Measurements from ENCODE around the gene NUBP2. TPM values are rescaled to one million over a fixed set of nuclear protein-coding genes. Genes with fewer than 3 reads are reported as not detected.

NUBP2 gene
- total RNA-seq, 1 experiment from 2014 or later = 91.8 TPM

DNA sequence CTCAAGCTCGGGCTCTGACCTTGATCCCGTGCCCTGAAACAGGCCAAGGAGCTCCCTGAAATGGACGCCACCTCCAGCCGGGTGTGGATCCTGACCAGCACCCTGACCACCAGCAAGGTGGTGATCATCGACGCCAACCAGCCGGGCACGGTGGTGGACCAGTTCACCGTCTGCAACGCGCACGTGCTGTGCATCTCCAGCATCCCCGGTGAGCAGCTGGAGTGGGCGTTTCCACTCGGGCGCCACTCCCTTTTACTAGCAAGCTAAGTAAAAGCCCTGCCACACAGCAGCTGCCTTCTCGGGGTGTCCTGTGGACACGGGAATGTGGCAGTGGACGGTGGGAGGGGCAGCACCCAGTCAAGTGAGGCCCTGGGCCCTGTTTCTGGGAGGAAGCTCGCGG, 17.8 kb upstream of the NUBP2 start:
- Mint-ChIP-seq H3K27me3 (ENCODE audit: unreplicated experiment) (no peaks in the 10 kb centered on the region), H3K4me3 (ENCODE audit: low read depth, unreplicated experiment) (no peak overlapping the region), H3K4me1 (ENCODE audit: low read depth, unreplicated experiment) (peaks cover 2% of the 10 kb centered on the region), H3K27ac (ENCODE audit: unreplicated experiment) (no peak overlapping the region), H3K36me3 (ENCODE audit: insufficient read depth, unreplicated experiment) (peaks cover 61% of the 10 kb centered on the region), H3K9me3 (ENCODE audit: low read depth, unreplicated experiment) (no peaks in the 10 kb centered on the region)
- intact Hi-C loops (cut with micrococcal nuclease; ENCODE audit: unreplicated experiment) = no loop called here
- no peak for DNase-seq
- CTCF ChIA-PET = interaction anchor here (0.5 kb wide), 1 partner anchor 127 kb away, joined by 3 read pairs; no protein-coding TSS in a partner anchor
- BruUV-seq (replicated peaks) = no TSS peak
- TF ChIP-seq, protein P1, sequence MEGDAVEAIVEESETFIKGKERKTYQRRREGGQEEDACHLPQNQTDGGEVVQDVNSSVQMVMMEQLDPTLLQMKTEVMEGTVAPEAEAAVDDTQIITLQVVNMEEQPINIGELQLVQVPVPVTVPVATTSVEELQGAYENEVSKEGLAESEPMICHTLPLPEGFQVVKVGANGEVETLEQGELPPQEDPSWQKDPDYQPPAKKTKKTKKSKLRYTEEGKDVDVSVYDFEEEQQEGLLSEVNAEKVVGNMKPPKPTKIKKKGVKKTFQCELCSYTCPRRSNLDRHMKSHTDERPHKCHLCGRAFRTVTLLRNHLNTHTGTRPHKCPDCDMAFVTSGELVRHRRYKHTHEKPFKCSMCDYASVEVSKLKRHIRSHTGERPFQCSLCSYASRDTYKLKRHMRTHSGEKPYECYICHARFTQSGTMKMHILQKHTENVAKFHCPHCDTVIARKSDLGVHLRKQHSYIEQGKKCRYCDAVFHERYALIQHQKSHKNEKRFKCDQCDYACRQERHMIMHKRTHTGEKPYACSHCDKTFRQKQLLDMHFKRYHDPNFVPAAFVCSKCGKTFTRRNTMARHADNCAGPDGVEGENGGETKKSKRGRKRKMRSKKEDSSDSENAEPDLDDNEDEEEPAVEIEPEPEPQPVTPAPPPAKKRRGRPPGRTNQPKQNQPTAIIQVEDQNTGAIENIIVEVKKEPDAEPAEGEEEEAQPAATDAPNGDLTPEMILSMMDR (IDR thresholded peaks at IDR 0.05; ENCODE audit: unreplicated experiment) = no peak

DNA sequence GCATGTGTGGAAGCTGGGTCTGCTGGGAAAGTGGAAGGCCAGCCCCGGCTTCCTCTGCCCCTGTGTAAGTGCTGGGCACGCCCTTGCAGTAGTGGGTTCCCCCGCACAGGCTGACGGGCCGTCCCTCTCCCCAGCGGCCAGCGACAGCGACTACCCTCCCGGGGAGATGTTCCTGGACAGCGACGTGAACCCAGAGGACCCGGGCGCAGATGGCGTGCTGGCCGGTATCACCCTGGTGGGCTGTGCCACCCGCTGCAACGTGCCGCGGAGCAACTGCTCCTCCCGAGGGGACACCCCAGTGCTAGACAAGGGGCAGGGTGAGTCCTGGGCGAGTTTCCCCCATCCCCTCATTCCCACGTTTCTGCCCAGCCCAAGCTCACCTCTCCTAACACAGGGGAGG, 16.9 kb upstream of the NUBP2 start:
- TF ChIP-seq, protein P1 (IDR thresholded peaks at IDR 0.05; ENCODE audit: unreplicated experiment) = no peak
- no TSS peak for BruUV-seq (replicated peaks)
- DNase-seq = no peak
- peaks cover 64% of the 10 kb centered on the region for H3K36me3 Mint-ChIP-seq (ENCODE audit: insufficient read depth, unreplicated experiment)
- no peak overlapping the region for H3K4me3 Mint-ChIP-seq (ENCODE audit: low read depth, unreplicated experiment)
- CTCF ChIA-PET = no interaction called here
- H3K27ac Mint-ChIP-seq (ENCODE audit: unreplicated experiment) = no peak overlapping the region
- H3K9me3 Mint-ChIP-seq (ENCODE audit: low read depth, unreplicated experiment) = no peaks in the 10 kb centered on the region
- intact Hi-C loops (cut with micrococcal nuclease; ENCODE audit: unreplicated experiment) = no loop called here
- H3K4me1 Mint-ChIP-seq (ENCODE audit: low read depth, unreplicated experiment) = peaks cover 8% of the 10 kb centered on the region
- no peaks in the 10 kb centered on the region for H3K27me3 Mint-ChIP-seq (ENCODE audit: unreplicated experiment)

DNA sequence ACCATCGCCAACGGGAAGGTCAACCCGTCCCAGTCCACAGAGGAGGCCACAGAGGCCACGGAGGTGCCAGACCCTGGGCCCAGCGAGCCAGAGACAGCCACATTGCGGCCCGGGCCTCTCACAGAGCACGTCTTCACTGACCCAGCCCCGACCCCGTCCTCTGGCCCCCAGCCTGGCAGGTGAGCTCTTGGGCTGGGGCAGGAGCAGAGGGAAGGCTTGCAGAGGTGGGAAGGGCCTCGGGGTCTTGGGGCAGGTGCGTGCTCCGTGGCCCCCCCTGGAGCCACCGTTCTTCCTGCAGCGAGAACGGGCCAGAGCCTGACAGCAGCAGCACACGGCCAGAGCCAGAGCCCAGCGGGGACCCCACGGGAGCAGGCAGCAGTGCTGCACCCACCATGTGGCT, 16.5 kb upstream of the NUBP2 start:
- Mint-ChIP-seq H3K27ac (ENCODE audit: unreplicated experiment) (no peak overlapping the region), H3K27me3 (ENCODE audit: unreplicated experiment) (no peaks in the 10 kb centered on the region), H3K36me3 (ENCODE audit: insufficient read depth, unreplicated experiment) (peaks cover 64% of the 10 kb centered on the region), H3K4me1 (ENCODE audit: low read depth, unreplicated experiment) (peaks cover 8% of the 10 kb centered on the region), H3K4me3 (ENCODE audit: low read depth, unreplicated experiment) (no peak overlapping the region), H3K9me3 (ENCODE audit: low read depth, unreplicated experiment) (no peaks in the 10 kb centered on the region)
- BruUV-seq (replicated peaks) = no TSS peak
- CTCF ChIA-PET = no interaction called here
- intact Hi-C loops (cut with micrococcal nuclease; ENCODE audit: unreplicated experiment) = no loop called here
- TF ChIP-seq, protein P1 (IDR thresholded peaks at IDR 0.05; ENCODE audit: unreplicated experiment) = no peak
- DNase-seq = no peak

DNA sequence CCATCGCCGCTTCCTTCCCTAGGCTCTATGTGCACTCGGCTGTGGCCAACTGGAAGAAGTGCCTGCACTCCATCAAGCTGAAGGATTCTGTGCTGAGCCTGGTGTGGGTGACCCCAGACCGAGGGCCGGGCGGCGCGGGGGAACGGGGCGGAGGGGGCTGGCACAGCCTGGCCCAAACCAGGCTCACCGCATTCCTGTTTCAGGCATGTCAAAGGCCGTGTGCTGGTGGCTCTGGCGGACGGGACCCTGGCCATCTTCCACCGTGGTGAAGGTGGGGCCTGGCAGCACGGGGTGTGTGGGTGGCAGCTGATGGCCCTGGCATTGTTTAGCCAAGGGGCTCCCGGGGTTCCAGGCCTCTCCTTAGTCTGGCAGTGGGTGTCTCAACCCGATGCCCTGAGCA, 16.1 kb upstream of the NUBP2 start:
- DNase-seq = no peak
- no peak overlapping the region for H3K4me3 Mint-ChIP-seq (ENCODE audit: low read depth, unreplicated experiment)
- no TSS peak for BruUV-seq (replicated peaks)
- H3K4me1 Mint-ChIP-seq (ENCODE audit: low read depth, unreplicated experiment) = peaks cover 8% of the 10 kb centered on the region
- H3K27me3 Mint-ChIP-seq (ENCODE audit: unreplicated experiment) = no peaks in the 10 kb centered on the region
- no peak overlapping the region for H3K27ac Mint-ChIP-seq (ENCODE audit: unreplicated experiment)
- CTCF ChIA-PET = no interaction called here
- H3K9me3 Mint-ChIP-seq (ENCODE audit: low read depth, unreplicated experiment) = no peaks in the 10 kb centered on the region
- TF ChIP-seq, protein P1 (IDR thresholded peaks at IDR 0.05; ENCODE audit: unreplicated experiment) = no peak
- H3K36me3 Mint-ChIP-seq (ENCODE audit: insufficient read depth, unreplicated experiment) = peaks cover 64% of the 10 kb centered on the region
- intact Hi-C loops (cut with micrococcal nuclease; ENCODE audit: unreplicated experiment) = no loop called here

Data from Calu3 (cell line).